Activated CD8-positive, alpha-beta memory T cell treated with anti-CD3 and anti-CD28 coated beads for 1 hour (primary cell): ENCODE measurements around the gene PTGES3L.
A peak's percentile ranks its signal among the peaks of the same experiment; 100 is the strongest.
"Not testable (repeated sequence)": the region's sequence is repeated elsewhere in the genome, so short reads cannot be mapped to it uniquely, and the experiment has no call there.

Experiments
- DNase-seq, 2 donors: peaks; one replicate each; pipeline ENCODE4 v3.0.0-alpha.2; 2020; ENCODE audit warnings: low read depth in 1 of 2; ENCODE audit errors: extremely low read depth in 1 of 2

PTGES3L gene

DNA sequence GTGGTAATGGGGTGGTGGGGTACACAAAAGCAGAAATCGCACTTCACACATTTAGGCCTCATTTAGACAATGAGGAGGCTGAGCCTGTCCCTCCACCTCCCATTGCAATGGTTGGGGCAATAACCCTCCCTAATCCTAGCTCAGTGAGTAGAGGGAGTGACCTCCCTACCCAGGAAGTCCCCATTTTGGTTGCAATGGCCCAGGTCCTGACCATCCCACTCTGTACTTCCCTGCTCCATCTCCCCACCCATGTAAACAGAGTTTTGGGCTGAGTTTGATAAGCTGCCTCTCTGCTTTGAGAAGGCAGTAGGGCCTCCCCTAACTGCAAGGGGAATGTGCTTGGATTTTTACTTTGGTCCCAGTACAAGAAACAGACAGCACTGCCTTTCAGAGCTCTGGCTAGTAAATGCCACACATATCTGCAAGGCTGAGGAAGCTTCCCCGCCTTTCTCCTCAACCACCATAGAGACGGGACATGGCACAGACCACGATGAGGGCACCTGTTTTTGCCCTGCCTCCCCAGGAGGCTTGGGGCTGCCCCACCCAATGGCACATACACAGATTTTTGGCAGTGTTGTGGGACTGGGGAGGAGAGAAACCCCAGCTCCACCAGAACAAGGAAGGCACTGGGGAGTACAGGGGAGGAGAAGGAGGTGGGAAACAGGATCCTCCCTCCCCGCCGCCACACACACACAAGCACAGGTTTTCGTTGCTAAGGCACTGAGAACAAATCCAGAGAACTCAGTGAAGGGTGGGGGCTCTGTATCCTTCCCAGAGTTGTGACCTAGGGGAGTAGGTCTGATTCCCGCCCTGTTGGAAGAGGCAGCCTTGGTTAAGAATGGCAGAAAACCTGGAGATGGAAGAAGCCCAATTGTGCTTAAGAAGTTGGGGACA, 35.0 kb upstream of the PTGES3L start:
- DNase-seq, result no peak

DNA sequence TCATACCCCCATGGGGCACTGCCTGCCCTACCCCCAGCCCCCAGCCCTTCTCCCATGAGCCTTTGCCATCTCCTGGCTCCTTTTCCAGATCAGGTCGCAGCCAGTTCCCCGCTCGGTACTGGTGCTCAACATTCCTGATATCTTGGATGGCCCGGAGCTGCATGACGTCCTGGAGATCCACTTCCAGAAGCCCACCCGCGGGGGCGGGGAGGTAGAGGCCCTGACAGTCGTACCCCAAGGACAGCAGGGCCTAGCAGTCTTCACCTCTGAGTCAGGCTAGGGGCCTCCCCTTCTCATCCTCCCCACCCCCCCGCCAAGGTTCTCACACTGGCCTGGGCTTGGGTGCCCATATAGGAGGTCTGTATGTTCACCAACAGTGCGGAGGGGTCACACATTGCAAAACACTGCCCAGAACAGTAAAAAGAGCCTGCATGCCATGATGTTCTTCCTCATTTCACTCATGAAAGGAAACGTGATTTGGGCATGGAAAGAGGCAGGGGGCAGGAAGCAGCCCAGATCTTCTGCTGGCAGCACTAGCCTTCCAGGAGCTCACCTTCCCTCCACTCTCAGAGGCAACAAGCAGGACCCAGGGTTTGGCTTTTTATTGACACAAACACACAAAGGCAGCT, 34.3 kb upstream of the PTGES3L start:
- no peak for DNase-seq

DNA sequence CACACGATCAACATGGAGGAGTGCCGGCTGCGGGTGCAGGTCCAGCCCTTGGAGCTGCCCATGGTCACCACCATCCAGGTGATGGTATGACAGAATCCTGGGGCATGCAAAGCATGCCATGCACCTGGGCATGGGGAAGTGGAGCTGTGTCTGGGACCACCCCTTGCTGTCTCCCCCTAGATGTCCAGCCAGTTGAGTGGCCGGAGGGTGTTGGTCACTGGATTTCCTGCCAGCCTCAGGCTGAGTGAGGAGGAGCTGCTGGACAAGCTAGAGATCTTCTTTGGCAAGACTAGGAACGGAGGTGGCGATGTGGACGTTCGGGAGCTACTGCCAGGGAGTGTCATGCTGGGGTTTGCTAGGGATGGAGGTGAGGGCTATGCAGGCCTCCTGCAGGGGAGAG, 33.4 kb upstream of the PTGES3L start:
- DNase-seq, result no peak

DNA sequence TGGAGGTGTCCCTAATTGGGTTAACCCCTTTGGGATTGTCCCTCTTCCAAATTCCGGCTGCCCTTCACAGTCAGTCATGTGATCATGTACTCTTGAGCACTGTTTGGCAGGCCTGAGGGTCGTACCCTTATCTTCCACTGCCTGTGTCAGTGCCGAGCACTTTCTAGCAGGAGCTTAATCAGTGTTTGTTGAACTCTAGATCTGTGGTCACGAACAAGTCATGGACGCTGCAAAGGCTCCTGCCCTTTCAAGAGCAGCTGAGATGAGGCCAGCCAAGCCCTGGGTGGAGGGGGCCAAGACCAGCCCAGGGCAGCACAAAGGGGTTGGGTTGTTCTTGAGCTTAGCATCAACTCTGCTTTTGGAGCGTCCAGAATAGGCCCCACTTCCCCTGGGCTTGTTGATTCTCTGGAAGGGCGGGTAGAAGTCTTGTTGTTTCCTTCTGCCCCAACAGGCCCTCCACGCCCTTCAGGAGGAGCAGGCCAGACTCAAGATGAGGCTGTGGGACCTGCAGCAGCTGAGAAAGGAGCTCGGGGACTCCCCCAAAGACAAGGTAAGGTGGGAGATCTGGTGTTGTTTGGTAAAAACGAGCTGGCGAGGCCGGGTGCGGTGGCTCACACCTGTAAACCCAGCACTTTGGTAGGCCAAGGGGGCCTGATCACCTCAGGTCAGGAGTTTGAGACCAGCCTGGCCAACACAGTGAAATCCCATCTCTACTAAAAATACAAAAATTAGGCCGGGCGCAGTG, 32.0 kb upstream of the PTGES3L start:
- DNase-seq, result no peak

DNA sequence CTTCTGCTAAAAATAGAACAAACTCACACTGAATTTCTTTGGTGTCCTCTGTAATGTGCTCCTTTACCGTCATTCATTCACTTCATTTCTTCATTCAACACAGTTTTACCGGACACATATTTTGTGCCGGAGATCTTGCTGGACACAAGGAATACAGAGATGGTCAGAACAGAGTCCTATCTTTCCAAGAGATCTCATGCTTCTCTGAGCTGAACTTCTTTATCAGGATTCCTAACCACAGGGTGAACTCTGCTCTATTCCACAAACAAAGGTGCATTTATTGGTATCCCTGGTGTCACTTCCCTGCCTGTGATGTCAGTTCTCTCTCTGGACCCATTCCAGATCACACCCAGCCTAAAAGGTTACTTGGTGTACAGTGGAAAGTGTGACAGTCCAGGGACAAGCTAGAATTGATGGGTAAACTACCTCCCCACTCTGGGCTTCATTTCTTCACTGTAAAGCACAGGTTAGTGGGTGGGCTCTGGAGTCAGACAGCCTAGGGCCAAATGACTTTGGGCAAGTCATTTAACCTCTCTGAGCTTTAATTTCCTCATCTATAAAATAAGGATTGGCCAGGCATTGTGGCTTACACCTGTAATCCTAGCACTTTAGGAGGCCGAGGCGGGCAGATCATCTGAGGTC, 30.9 kb upstream of the PTGES3L start:
- no peak for DNase-seq

DNA sequence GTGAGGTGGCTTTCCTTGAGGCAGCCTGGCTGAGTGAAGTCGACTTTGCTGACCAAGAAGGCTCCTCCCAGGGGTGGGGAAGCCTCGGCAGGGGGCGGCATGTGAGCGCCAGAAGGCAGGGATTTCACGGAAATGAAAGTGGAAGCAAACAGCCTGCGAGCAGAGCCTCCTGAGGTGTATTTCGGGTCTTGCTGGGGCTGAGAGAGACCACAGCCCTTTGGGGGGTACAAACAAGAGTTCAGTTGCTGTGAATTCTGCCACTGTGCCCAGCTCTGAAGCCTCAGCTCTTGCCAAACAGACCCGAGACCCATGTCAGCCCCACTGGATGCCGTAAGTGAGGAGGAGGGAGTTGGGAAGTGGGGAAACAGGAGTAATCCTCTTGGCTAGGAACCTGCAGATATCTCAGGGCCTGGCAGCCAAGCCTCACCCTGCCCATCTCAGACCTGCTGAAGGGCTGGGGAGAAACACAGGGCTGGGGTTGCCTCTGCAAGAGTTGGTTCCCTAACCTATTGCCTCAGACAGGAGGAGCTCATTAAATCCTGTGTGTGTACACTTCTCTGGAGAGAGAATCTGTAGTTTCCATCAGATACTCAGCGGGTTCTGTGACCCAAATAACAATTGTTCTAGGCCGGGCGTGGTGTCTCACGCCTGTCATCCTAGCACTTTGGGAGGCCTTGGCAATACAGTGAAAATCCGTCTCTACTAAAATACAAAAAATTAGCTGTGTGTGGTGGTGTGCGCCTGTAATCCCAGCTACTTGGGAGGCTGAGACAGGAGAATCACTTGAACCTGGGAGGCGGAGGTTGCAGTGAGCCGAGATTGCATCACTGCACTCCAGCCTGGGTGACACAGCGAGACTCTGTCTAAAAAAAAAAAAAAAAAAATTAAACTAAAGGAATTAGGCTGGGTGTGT, 27.0 kb upstream of the PTGES3L start, which contains the start of gene IFI35:
Gene IFI35 (plus strand): TSS at position 146 of the 913 bp plus-strand sequence. CDS start 164 bp downstream, at position 310.
- peak; percentile 51 to 74 for DNase-seq

DNA sequence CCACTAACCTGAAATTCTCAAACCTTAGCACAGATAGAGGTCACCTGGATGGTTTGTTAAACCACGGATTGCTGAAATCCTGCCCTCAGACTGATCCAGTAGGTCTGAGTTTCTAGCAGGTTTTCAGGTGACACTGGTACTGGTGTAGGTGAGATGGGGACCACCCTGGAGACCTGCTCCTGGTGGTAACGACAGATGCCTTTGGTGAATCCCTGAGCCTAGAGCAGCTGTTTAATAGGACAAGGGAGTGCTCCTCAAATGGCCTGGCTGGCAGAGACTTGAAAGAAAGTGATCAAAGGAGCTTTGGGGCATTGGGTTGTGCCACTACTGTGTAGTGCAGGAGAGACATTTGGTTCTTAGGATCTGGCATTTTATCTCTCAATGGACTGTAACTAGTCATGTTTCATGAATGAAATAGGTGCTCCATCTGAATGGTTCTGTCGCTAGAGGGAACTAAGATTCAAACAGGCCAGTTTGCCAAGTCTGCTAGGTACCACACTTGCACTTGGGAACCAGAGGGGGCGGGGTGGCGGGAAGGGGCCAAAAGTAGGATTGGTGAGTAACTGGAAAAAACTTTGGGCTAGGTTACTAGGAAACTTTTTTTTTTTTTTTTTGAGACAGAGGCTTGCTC, 23.8 kb upstream of the PTGES3L start:
- DNase-seq, result no peak

DNA sequence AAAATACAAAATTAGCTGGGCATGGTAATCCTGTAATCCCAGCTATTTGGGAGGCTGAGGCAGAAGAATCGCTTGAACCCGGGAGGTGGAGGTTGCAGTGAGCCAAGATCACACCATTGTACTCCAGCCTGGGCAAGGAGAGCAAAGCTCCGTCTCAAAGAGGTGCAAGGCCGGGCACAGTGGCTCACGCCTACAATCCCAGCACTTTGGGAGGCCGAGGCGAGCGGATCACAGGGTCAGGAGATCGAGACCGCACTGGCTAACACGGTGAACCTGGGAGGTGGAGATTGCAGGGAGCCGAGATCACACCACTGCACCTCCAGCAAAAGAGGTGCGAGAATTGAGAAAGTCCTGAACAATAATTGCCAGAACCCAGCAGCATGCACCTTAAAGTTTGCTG, 21.0 kb upstream of the PTGES3L start:
- DNase-seq, result not testable (repeated sequence)

DNA sequence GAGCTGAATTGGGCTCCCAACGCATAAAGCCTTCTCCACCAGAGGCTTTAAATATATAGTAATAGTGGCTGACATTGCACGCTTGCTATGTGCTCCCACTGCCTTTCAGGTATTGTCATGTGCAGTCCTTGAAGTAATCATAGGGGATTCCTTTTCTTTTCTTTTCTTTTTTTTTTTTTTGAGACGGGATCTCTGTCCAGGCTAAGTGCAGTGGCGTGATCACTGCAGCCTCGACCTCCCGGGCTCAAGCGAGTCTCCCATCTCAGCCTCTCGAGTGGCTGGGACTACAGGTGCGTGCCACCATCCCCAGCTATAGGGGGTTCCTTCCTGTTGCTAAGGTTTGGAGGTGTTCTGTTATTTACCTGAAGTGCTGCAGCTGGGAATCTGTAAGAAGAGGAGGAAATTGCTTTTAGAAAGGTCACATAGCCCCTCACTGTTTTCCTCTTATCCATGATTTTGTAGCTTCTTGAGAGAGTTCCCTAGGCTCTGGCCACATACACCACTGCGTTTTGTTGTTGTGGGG, 19.2 kb upstream of the PTGES3L start:
- no peak for DNase-seq

DNA sequence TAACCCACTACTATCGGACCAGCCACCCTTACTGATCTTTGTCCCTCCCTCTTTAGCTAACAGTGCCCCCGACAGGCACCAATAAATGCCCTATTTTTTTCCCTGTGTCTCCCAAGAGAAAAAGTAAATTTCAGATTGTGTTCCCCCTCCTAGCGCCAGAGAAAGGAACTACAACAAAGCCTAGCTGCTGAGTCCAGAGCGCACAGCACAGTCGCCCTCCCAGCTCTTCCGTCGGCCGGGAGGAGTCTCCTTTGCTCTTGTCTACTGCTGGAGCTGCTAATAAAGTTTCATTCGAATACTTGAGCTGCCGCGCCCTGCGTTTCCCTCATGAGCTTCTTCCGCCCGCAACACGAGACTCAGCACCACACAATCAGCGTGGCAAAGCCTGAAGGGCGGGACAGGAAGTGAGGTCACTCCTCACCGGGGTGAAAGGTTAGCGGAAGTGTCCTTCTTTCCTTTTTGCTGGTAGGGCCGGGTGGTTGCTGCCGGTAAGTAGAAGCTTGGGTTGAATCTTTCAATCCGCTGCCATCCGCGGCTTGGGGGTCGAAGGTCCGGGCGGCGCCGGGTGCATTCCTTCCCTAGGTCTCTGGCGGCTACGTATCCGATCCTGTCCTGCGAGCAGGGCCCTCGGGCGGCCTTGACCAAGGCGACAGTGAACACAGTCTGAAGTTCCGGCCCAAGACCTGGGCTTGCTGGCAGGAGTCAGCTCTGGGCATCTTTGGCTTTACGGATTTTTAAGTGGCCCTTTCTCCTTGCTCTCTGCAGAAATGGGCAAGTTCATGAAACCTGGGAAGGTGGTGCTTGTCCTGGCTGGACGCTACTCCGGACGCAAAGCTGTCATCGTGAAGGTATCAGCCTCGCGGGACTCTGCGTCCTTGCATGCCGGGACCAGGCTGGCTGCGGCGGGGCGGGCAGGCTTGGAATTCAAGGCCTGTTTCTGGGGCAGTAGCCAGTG, 18.4 kb upstream of the PTGES3L start, which contains the start of gene RPL27:
Gene RPL27 (plus strand): TSS at position 436 of the 955 bp plus-strand sequence. CDS start 332 bp downstream, at position 768.
- peak; percentile 94 for DNase-seq

DNA sequence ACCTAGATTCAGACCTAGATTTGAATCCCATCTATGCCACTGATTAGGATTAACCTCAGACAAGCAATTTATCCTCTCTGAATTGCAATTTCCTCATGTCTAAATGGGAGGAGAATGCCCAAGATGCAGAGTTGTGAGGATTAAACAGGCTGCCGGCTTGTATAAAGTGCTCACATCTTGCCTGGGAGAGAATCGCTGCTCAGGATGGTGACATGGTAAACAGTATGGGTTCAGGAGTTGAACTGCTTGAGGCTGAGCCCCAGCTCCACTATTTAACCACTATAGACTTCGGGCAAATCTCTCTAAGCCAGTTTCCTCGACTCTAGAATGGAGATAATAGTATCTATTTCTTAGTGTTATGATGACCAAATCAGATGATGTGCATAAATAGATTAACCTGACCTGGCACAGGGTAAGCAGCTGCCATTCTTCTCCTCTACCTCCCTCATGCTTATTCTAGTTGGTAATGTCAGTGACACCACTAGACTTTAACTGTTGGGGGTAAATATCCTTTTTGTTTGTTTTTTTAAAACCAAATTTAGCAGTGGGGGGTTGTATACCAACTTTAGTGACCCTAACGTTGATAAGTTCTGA, 17.6 kb upstream of the PTGES3L start:
- DNase-seq, result no peak

DNA sequence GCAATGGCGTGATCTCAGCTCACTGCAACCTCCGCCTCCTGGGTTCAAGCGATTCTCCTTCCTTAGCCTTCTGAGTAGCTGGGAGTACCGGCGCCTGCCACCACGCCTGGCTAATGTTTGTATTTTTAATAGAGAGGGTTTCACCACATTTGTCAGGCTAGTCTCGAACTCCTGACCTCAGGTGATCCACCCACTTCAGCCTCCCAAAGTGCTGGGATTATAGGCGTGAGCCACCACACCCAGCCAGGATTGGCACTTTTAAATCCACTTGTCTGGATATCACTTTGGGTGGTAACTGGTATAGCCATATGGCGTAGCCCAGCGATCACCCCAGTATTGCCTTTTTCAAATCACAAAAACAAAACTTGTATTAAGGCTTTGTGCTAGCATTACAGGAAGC, 14.0 kb upstream of the PTGES3L start:
- DNase-seq, result not testable (repeated sequence)

DNA sequence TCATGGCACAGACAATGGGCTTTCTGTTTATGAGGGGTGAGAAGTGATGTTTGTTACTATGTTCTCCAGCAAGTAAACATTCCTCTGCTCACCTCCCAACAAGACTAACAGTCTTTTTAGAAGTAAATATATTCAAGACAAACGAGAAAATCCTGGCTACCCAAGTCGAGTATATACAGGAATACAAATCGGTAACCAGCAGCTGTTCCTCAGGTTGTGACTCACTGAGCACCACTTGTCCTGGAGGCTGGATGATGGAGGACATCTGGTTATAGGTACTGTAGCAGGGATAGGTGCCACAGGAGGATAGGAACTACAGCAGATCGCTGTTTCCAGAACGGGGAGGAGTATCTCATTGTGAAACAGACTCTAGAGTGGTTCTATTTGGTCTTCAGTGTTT, 13.0 kb upstream of the PTGES3L start:
- no peak for DNase-seq

DNA sequence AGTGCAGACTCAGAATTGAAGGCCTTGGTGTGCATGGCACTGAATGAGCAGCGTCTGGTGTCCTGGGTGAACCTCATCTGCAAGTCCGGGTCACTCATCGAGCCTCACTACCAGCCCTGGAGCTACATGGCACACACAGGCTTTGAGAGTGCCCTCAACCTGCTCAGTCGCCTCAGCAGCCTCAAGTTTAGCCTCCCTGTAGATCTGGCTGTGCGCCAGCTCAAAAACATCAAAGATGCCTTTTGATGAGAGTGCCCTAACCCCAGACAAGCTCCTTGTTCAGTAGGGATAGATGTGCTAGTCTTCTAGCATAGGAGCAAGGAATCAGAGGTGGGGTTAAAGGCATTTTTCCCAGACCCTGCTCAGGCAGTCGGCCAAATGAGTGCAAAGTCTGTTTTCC, 11.6 kb upstream of the PTGES3L start:
- DNase-seq, result no peak

DNA sequence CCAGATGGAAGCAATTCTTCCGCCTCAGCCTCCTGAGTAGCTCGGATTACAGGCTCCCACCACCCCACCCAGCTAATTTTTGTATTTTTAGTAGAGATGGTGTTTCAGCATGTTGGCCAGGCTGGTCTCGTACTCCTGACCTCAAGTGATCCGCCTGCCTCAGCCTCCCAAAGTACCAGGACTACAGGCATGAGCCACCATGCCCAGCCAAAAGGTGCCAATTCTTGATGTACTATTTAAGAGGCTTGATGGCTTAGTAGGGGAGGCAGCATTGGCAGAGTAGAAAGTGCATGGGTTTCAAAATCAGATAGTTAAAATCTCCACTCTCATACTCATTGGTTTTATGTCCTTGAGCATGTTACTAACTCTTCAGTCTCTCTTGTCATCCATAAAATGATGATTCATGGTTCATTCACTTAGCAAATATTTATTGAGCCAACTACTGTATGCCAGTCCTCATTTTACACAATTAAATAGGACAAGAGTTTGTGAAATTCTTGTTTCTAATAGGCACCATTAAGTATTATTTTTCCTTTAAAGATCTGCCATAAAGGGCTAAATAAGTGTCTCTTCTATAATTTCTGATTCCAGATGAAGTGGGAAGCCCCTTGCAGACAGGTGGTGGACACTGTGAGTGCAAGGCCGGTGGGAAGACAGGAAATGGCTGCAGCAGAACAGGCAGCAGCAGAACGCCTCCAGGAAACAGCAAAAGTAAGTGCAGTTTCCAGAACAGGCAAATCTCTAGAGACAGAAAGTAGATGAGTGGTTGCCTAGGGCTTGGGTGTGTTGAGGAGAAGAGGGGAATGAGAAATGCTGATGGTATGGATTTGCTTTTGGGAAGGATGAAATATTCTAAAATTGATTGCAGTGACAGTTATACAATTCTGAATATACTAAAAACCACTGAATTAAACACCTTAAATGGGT, 10.1 kb upstream of the PTGES3L start:
- DNase-seq, result no peak

DNA sequence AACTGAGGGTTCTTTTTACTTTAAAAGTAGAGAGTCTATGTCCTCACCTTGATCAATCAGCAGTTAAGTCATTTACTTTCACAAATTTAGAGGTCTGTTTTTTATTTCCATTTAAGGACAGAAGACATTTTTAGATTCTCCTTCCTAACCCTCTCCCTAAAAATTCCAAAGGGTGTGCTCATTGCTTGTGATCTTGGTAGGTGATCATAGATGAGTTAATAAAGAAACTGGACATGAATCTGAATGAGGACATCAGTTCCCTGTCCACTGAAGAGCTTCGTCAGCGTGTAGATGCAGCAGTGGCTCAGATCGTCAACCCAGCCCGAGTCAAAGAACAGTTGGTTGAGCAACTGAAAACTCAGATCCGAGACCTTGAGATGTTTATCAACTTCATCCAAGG, 9.3 kb upstream of the PTGES3L start:
- no peak for DNase-seq

DNA sequence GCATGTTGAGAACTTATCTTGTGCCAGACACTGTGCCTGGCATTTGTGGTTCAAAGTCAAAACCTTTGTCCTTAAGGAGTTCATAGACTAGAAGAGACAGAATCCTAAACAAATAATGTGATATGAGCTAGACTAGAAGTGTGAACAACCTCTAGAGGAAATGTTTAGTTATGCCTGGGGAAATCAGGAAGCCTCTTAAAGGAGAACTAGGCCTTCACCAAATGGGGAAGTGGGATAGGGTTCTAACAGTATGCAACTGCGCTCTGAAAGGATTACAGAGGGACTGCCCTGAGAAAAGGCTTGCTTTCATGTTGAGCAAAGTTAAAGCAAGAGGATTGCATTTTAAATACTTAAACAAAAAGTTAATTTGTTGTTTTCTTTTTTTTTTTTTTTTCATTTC, 5.3 kb upstream of the PTGES3L start:
- no peak for DNase-seq
